HG02798 (cell line): ENCODE measurements around the gene SYN1.

ENCODE experiments used
- ATAC-seq: cut with Tn5 transposase; IDR thresholded peaks from one replicate; pipeline ENCODE4 v1.9.1; 2021; ENCODE audit warnings: mild to moderate bottlenecking; ENCODE audit not compliant: unreplicated experiment, poor library complexity

Gene SYN1

DNA sequence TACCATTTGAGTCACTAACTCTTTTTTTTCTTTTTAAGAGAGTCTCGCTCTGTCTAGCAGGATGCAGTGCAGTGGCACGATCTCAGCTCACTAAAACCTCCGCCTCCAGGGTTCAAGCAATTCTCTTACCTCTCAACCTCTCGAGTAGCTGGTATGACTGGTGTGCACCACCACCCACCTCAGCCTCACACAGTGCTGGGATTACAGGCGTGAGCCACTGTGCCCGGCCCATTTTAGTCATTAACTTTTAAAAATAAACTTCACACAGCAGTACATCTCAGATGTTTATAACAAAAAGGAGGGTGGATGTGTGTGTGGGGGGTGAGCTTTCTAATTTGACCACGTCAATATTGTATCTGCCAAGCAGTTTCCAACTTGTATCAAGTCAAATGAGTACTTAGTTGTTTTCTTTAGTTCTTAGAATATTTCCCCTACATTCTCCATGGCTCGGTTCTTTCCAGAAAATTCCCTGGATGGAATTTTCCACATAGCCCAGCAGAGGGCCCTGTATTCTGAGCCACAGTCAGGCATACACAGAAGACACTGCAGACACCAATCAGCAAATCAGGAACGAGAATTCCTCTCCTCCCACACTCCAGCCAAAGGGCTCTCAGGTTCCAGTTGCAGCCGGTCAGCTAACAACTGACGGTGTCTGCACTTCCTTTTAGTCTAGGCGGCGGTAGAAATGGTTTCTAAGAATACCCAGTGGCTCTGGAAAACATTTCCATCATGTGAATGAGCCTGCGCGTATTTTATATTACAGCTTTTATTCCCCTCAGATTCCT, 78.7 kb downstream of the SYN1 start:
- peak; percentile 45 for ATAC-seq

DNA sequence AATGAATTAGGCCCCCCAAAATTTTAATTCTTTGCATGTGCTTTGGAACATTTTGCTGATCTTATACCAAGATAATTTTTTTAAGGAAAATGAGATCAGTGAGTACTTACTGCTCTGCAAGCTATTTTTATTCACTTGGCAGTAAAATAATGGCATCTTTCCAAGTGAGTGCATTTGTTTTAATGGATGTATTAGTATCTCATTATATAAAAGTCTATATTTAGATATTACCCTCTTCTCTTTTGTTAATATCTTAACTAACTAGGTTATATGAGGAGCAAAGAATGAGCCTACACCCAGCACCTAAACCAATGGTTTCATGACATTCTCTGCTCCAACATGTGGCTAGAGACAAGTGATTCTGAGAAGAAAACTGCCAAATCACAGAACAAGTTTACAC, 79.8 kb downstream of the SYN1 start:
- ATAC-seq, result no peak

DNA sequence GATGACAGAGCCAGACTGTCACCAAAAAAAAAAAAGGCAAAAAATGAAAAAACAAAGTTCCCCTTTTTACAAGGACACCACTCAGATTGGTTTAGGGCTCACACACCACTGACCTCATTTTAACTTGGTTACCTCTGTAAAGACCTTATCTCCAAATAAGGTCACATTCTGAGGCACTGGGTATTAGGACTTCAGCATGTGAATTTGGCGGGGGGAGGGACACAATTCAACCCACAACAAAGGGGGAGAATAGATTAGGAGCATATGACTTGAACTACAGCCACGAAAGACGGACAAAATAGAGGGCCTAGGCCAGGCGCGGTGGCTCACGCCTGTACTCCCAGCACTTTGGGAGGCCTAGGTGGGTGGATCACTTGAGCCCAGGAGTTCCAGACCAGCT, 89.6 kb downstream of the SYN1 start:
- no peak for ATAC-seq

DNA sequence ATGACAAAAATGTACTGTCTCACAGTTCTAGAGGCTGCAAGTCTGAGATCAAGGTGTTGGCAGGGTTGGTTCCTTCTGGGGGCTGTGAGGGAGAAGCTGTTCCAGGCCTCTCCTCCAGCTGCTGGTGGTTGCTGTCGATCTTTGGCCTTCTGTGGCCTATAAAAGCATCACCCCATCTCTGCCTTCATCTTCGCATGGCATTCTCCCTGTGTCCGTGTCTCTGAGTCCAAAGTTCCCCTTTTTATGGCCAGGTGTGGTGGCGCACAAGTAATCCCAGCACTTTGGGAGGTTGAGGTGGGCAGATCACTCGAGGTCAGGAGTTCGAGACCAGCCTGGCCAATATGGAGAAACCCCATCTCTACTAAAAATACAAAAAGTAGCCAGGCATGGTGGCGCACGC, 90.1 kb downstream of the SYN1 start:
- ATAC-seq, result no peak

DNA sequence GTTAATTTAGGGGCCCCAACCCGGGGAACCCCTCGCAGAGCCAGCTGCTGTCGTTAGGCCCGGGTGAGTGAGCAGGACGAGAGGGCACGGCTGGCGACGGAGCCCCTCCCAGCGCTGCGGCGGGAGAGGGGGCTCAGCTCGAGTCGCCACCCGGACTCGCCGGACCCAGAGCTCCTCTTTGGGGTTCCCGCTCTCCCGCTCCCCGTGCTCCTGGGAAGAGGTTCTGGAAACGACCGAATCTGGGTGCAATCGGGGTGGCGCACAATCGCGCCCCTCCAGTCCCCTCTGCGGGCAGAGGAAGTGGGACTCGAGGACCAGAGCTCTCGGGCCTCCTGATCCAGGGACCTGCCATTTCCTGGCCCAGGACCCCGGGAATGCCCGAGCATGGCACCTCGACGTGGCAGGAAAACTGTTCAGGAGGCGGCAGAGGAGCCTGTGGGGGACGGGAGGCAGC, 95.9 kb downstream of the SYN1 start:
- no peak for ATAC-seq

DNA sequence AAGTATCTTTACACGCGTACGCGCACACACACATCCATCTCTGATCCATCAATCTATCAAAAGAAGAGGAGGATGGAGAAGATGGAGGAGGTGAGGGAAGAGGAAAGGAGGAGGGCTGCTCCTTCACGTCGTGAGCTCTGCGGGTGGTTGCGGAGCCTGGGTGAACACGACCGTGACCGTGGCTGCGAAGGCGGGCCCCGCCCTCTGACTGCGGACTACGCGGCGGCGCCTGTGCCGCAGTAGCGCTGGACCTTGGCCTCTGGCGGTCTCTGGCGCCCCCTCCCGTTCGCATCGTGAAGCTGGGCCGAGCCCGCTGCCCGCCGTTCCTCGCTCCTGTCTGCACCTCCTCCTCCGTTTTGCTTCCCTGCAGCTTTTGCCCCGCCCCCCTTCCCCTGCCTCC, 96.4 kb downstream of the SYN1 start:
- peak; percentile 96 for ATAC-seq
